ENCODE measurements around the gene FRYL.

Gene FRYL

GRCh38 chr4:48667148-48667547 is 112.9 kb downstream of the FRYL start:
- no peak overlapping the region for H3K4me3 ChIP-seq (replicated peaks; ENCODE audit: low read depth, low read length)
- DNase-seq (ENCODE audit: low read depth) = no peak
- no peak for TF ChIP-seq CTCF (IDR thresholded peaks at IDR 0.05; ENCODE audit: low read length, missing control alignments)

- DNase-seq (ENCODE audit: low read depth) = no peak
- H3K4me3 ChIP-seq (replicated peaks; ENCODE audit: low read depth, low read length) = no peak overlapping the region
- no peak for TF ChIP-seq CTCF (IDR thresholded peaks at IDR 0.05; ENCODE audit: low read length, missing control alignments)
These were observed 114.4 kb downstream of the FRYL start for GRCh38 chr4:48665555-48666186.

GRCh38 chr4:48664938-48665337 is 115.1 kb downstream of the FRYL start:
- no peak for TF ChIP-seq CTCF (IDR thresholded peaks at IDR 0.05; ENCODE audit: low read length, missing control alignments)

GRCh38 chr4:48661391-48661790 is 118.7 kb downstream of the FRYL start:
- no peak for TF ChIP-seq CTCF (IDR thresholded peaks at IDR 0.05; ENCODE audit: low read length, missing control alignments)
- H3K4me3 ChIP-seq (replicated peaks; ENCODE audit: low read depth, low read length) = no peak overlapping the region
- no peak for DNase-seq (ENCODE audit: low read depth)

More at GRCh38 chr4:48664938-48665337, 115.1 kb downstream of the FRYL start:
- no peak for DNase-seq (ENCODE audit: low read depth)
- no peak overlapping the region for H3K4me3 ChIP-seq (replicated peaks; ENCODE audit: low read depth, low read length)

DNA sequence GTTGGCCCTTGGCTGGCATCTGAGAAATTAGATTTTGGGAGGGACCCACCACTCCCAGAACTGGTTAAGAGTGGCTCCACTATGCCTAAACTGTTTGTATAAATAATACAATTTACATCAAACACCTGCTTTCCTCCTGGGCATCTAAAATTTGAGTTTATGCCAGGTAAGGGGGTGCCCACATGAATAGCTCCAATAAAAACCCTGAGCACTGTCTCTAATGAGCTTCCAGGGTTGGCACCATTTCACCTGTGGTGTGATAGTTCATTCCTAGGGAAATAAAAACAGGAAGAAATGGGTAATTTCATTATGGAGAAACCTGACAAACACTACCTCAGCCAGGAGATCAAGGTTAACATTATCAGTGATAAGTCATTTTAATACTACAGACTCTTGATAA is 119.7 kb downstream of the FRYL start:
- no peak for DNase-seq (ENCODE audit: low read depth)
- no peak overlapping the region for H3K4me3 ChIP-seq (replicated peaks; ENCODE audit: low read depth, low read length)
- no peak for TF ChIP-seq CTCF (IDR thresholded peaks at IDR 0.05; ENCODE audit: low read length, missing control alignments)

GRCh38 chr4:48654015-48654664 is 125.9 kb downstream of the FRYL start:
- DNase-seq (ENCODE audit: low read depth) = peak; percentile 31
- peak overlapping the region; percentile 6 for H3K4me3 ChIP-seq (replicated peaks; ENCODE audit: low read depth, low read length)
- no peak for TF ChIP-seq CTCF (IDR thresholded peaks at IDR 0.05; ENCODE audit: low read length, missing control alignments)

Measured in fibroblast of pulmonary artery (primary cell).